HepG2 (cell line): ENCODE data around the gene GADD45G. TPM values are rescaled to one million over a fixed set of nuclear protein-coding genes. Genes with fewer than 3 reads are reported as not detected.

Experiments used
- ATAC-seq: fragments of 200-7000 bp; cut with Tn5 transposase; 3 replicates; pipeline ENCODE4 v1.9.1; 2020; ENCODE audit warnings: mild to moderate bottlenecking, moderate library complexity
- BruUV-seq: library from RNA; stranded (reverse); fragments of 400-500 nt; replicated peaks from 2 replicates; lab custom pipeline; 2021; lab: Mats Ljungman, UMichigan
- CTCF ChIA-PET: fragments of 300-600 bp; formaldehyde crosslinking; extraction: SDS; loops from one replicate; lab custom pipeline; 2021; ENCODE audit warnings: low total read pairs, inconsistent platforms, low intra/inter-chr PET ratio; lab: Yijun Ruan, JAX
- POLR2A ChIA-PET: fragments of 350-600 bp; sonication (Branson Sonifier 250); formaldehyde crosslinking; loops from one replicate; lab custom pipeline; 2020; ENCODE audit warnings: antibody characterized with exemption, inconsistent platforms; lab: Yijun Ruan, JAX
- DNase-seq: peaks from one replicate; pipeline ENCODE4 v3.0.0-alpha.2; 2015; ENCODE audit warnings: low spot score
- FAIRE-seq: peaks from 3 replicates; lab custom pipeline; 2011; peaks lifted over from hg19 to GRCh38; lab: Jason Lieb, UNC
- H2AFZ ChIP-seq: one replicate; pipeline ENCODE4 v1.6.1; 2011; ENCODE audit warnings: low read length, inconsistent platforms
- H3K27ac ChIP-seq: fragments of 300-600 bp; 3 replicates; pipeline ENCODE4 v1.8.0; 2011; ENCODE audit warnings: mixed run types, mild to moderate bottlenecking, mixed read lengths, low read length, inconsistent platforms; ENCODE audit not compliant: insufficient read depth; ENCODE audit errors: extremely low read length
- H3K27me3 ChIP-seq, 2 experiments: fragments of 200-600 bp in 1 of 2; 2 replicates in 1 of 2; 3 replicates in 1 of 2; pipeline versions ENCODE4 v1.6.0 to v1.8.0; 2011; ENCODE audit warnings: low read length in 2 of 2, mild to moderate bottlenecking in 2 of 2, moderate library complexity in 2 of 2, inconsistent platforms in 1 of 2; ENCODE audit not compliant: insufficient read depth in 2 of 2, control insufficient read depth in 1 of 2
- H3K36me3 ChIP-seq, 2 experiments: fragments of 200-600 bp in 1 of 2; replicated peaks in 1 of 2; 2 replicates in 1 of 2; 3 replicates in 1 of 2; pipeline versions ENCODE4 v1.5.1 to v1.8.0; 2011; ENCODE audit warnings: low read length in 2 of 2, inconsistent platforms in 1 of 2; ENCODE audit not compliant: insufficient read depth in 2 of 2, control insufficient read depth in 1 of 2
- H3K4me1 ChIP-seq: 2 replicates; pipeline ENCODE4 v1.5.1; 2012; ENCODE audit warnings: low read length, inconsistent platforms; ENCODE audit not compliant: insufficient read depth
- H3K4me2 ChIP-seq: 2 replicates; pipeline ENCODE4 v1.6.0; 2011; ENCODE audit warnings: low read depth, low read length, inconsistent platforms
- H3K4me3 ChIP-seq, 3 experiments: fragments of 200-600 bp in 1 of 3; sonication (generic), shearing (Covaris generic) in 1 of 3; replicated peaks in 1 of 3; 2 replicates each; pipeline ENCODE4 v1.5.1; 2011 to 2016; ENCODE audit warnings: low read length in 3 of 3, inconsistent platforms in 2 of 3, low read depth in 2 of 3, mild to moderate bottlenecking in 2 of 3, control low read depth in 1 of 3, mixed read lengths in 1 of 3; ENCODE audit not compliant: insufficient read depth in 1 of 3
- H3K79me2 ChIP-seq: one replicate; pipeline ENCODE4 v1.6.1; 2011; ENCODE audit warnings: low read length, inconsistent platforms; ENCODE audit not compliant: insufficient read depth
- H3K9ac ChIP-seq: 2 replicates; pipeline ENCODE4 v1.6.0; 2011; ENCODE audit warnings: mild to moderate bottlenecking, low read depth, low read length, inconsistent platforms; ENCODE audit not compliant: insufficient read depth
- H3K9me3 ChIP-seq: 2 replicates; pipeline ENCODE4 v1.5.1; 2012; ENCODE audit warnings: mild to moderate bottlenecking, low read length
- H4K20me1 ChIP-seq: 2 replicates; pipeline ENCODE4 v1.6.0; 2011; ENCODE audit warnings: inconsistent platforms, mild to moderate bottlenecking, low read length, moderate library complexity; ENCODE audit not compliant: insufficient read depth
- ATAD3A ChIP-seq: sonication (generic); formaldehyde crosslinking; IDR thresholded peaks from 2 replicates; pipeline ENCODE4 v1.4.0; 2020; ENCODE audit warnings: missing genetic modification reagents
- NR2F6 ChIP-seq, 2 experiments: IDR thresholded peaks; 2 replicates each; pipeline ENCODE4 v1.6.1; 2016; ENCODE audit warnings: antibody characterized with exemption in 1 of 2, mild to moderate bottlenecking in 1 of 2
- PPARG ChIP-seq: conservative IDR thresholded peaks from 2 replicates; pipeline ENCODE4 v1.6.1; 2016; ENCODE audit warnings: missing biosample characterization, missing genetic modification reagents
- SETDB1 ChIP-seq: sonication (generic); formaldehyde crosslinking; IDR thresholded peaks from 2 replicates; pipeline ENCODE4 v1.5.1; 2020; ENCODE audit warnings: missing genetic modification reagents, mild to moderate bottlenecking, borderline replicate concordance
- TRIM24 ChIP-seq: sonication (generic); formaldehyde crosslinking; IDR thresholded peaks from 2 replicates; pipeline ENCODE4 v1.8.0; 2022; ENCODE audit warnings: mild to moderate bottlenecking, missing genetic modification reagents
- ZNF121 ChIP-seq: sonication (generic); formaldehyde crosslinking; IDR thresholded peaks from 2 replicates; pipeline ENCODE4 v1.5.0; 2020; ENCODE audit warnings: mild to moderate bottlenecking, missing genetic modification reagents
- ZNF207 ChIP-seq: fragments of 450-650 bp; IDR thresholded peaks from 2 replicates; pipeline ENCODE4 v1.6.1; 2016; ENCODE audit warnings: antibody characterized with exemption, borderline replicate concordance
- ZNF235 ChIP-seq: sonication (generic); formaldehyde crosslinking; IDR thresholded peaks from 2 replicates; pipeline ENCODE4 v1.8.1; 2023; ENCODE audit warnings: mild to moderate bottlenecking, missing genetic modification reagents, borderline replicate concordance
- ZNF674 ChIP-seq: sonication (generic); formaldehyde crosslinking; IDR thresholded peaks from 2 replicates; pipeline ENCODE4 v1.5.0; 2020; ENCODE audit warnings: low read depth, mild to moderate bottlenecking, missing genetic modification reagents
- ZNF878 ChIP-seq: sonication (generic); formaldehyde crosslinking; IDR thresholded peaks from 2 replicates; pipeline ENCODE4 v1.8.1; 2023; ENCODE audit warnings: mild to moderate bottlenecking, missing genetic modification reagents, moderate library complexity
- WGBS: methylation state at CpG from one replicate; pipeline ENCODE4 v1.1.6; 2017; ENCODE audit warnings: low lambda C conversion rate; 5-methylcytosine and 5-hydroxymethylcytosine counted together
- in situ Hi-C: cut with HindIII; loops from 2 replicates; pipeline ENCODE4 v1.10.0; 2017; ENCODE audit warnings: low pct_unique_long_range_greater_than_20kb; ENCODE audit not compliant: extremely low pct_ligation_motif_present
- intact Hi-C: fragments of 100-400 bp; cut with micrococcal nuclease; formaldehyde crosslinking; loops from one replicate; pipeline ENCODE4 v1.10.0; 2022; ENCODE audit not compliant: unreplicated experiment
- polyA plus RNA-seq, 8 experiments: library from polyadenylated mRNA; depleted of rRNA in 3 of 8; stranded (reverse) in 7 of 8; unstranded in 1 of 8; fragments of >200 nt; fragmentation: Illumina TruSeq in 4 of 8; extraction: Trizol in 4 of 8; gene quantifications; 2 replicates each; pipeline versions ENCODE4 v1.2.1 to v1.2.3, GENCODE V29; 2011 to 2016; ENCODE audit warnings: low read depth in 4 of 8, missing spikeins in 1 of 8, mixed read lengths in 1 of 8; ENCODE audit not compliant: insufficient read depth in 1 of 8
- total RNA-seq, 5 experiments: library from RNA; depleted of rRNA; stranded (reverse); fragments of >200 nt; fragmentation: Illumina TruSeq; extraction: Trizol; gene quantifications; 2 replicates each; pipeline ENCODE4 v1.2.3, GENCODE V29; 2016; ENCODE audit warnings: low read depth in 1 of 5
- TF ChIP-seq, protein P1 (sequence below): sonication (generic); formaldehyde crosslinking; IDR thresholded peaks from 2 replicates; pipeline ENCODE4 v1.5.1; 2020; ENCODE audit warnings: mild to moderate bottlenecking, missing genetic modification reagents, moderate library complexity
- TF ChIP-seq, protein P2 (sequence below): IDR thresholded peaks from 2 replicates; pipeline ENCODE4 v1.6.1; 2016; ENCODE audit warnings: missing biosample characterization, missing genetic modification reagents, low read depth

GADD45G gene
- total and polyA plus RNA-seq, 2 of the 13 experiments (the other 11 are each of a cell fraction or from before 2014, with no cell fraction given): not detected

DNA sequence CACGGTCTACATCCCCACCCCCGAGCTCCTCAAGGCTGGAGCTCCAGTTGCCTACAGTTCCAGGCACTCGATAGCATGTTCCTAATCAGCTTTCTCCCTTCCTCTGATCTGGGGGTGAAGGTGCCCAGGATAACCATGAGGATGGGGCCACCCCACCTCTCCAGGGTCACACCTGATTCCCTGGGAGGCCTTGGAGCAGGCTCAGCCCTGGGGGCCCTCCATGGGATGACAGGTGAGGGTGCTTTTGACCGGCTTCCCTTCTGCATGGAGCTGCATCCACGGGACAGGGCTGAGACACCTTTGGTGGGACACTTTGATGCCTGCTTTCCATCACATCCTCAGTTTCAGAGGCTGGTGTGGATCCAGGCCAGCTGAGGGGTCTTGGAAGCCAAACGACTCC, 28.6 kb downstream of the GADD45G start:
- Histone ChIP-seq H4K20me1 (no peaks in the 10 kb centered on the region), H3K36me3 (no peaks in the 10 kb centered on the region), H2AFZ (no peak overlapping the region), H3K9ac (no peak overlapping the region), H3K4me2 (no peak overlapping the region), H3K4me1 (peaks cover 16% of the 10 kb centered on the region), H3K9me3 (no peaks in the 10 kb centered on the region), H3K27me3 (peaks cover 1 to 29% of the 10 kb centered on the region in 2 experiments; a peak in 2 of 5 replicates), H3K79me2 (no peaks in the 10 kb centered on the region), H3K27ac (no peak overlapping the region), H3K4me3 (no peak overlapping the region)
- POLR2A ChIA-PET: no interaction called here
- no peak for FAIRE-seq
- BruUV-seq: no TSS peak
- TF ChIP-seq ZNF674: no peak
- ATAC-seq: no peak
- CTCF ChIA-PET: no interaction called here
- 22% methylated on average over 4 of the region's 6 CpGs for WGBS
- DNase-seq: no peak
- in situ Hi-C loops: no loop called here
- intact Hi-C loops: no loop called here

DNA sequence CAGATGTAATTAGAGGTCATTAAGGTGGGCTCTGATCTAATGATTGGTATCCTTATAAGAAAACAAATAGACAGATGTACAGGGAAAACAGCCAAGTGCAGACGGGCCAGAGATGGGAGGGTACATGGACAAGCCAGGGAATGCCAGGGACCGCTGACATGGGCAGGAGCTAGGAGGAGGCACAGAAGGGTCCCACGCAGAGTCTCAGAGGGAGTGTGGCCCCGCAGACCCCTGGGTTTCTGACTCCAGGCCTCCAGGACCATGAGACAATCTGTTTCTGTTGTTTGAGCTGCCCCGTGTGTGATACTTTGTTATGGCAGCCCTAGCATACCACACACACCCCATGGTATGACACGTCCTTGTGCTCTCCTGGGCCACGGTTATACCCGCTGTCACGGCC, 29.1 kb downstream of the GADD45G start:
- Histone ChIP-seq H3K79me2 (no peaks in the 10 kb centered on the region), H4K20me1 (no peaks in the 10 kb centered on the region), H3K27me3 (peaks cover 1 to 33% of the 10 kb centered on the region in 2 experiments; a peak in 2 of 5 replicates), H3K4me3 (no peak overlapping the region), H3K27ac (no peak overlapping the region), H2AFZ (no peak overlapping the region), H3K4me1 (peaks cover 16% of the 10 kb centered on the region), H3K4me2 (no peak overlapping the region), H3K9me3 (no peaks in the 10 kb centered on the region), H3K36me3 (no peaks in the 10 kb centered on the region)
- POLR2A ChIA-PET: no interaction called here
- 41% methylated on average over 9 of the region's 9 CpGs for WGBS
- no TSS peak for BruUV-seq
- no peak for FAIRE-seq
- CTCF ChIA-PET: no interaction called here
- no peak for ATAC-seq
- intact Hi-C loops: no loop called here
- in situ Hi-C loops: no loop called here
- TF ChIP-seq, protein P1, sequence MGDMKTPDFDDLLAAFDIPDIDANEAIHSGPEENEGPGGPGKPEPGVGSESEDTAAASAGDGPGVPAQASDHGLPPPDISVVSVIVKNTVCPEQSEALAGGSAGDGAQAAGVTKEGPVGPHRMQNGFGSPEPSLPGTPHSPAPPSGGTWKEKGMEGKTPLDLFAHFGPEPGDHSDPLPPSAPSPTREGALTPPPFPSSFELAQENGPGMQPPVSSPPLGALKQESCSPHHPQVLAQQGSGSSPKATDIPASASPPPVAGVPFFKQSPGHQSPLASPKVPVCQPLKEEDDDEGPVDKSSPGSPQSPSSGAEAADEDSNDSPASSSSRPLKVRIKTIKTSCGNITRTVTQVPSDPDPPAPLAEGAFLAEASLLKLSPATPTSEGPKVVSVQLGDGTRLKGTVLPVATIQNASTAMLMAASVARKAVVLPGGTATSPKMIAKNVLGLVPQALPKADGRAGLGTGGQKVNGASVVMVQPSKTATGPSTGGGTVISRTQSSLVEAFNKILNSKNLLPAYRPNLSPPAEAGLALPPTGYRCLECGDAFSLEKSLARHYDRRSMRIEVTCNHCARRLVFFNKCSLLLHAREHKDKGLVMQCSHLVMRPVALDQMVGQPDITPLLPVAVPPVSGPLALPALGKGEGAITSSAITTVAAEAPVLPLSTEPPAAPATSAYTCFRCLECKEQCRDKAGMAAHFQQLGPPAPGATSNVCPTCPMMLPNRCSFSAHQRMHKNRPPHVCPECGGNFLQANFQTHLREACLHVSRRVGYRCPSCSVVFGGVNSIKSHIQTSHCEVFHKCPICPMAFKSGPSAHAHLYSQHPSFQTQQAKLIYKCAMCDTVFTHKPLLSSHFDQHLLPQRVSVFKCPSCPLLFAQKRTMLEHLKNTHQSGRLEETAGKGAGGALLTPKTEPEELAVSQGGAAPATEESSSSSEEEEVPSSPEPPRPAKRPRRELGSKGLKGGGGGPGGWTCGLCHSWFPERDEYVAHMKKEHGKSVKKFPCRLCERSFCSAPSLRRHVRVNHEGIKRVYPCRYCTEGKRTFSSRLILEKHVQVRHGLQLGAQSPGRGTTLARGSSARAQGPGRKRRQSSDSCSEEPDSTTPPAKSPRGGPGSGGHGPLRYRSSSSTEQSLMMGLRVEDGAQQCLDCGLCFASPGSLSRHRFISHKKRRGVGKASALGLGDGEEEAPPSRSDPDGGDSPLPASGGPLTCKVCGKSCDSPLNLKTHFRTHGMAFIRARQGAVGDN (CRISPR knock-in tag): no peak
- TF ChIP-seq TRIM24 (CRISPR knock-in tag) (no peak), PPARG (CRISPR knock-in tag) (no peak), ZNF235 (no peak), ATAD3A (CRISPR knock-in tag) (no peak), ZNF878 (CRISPR knock-in tag) (no peak), NR2F6 (IDR thresholded peaks at IDR 0.05) (no peak), NR2F6 (CRISPR knock-in tag; IDR thresholded peaks at IDR 0.05) (no peak), SETDB1 (CRISPR knock-in tag) (no peak), ZNF121 (no peak), ZNF207 (no peak)
- TF ChIP-seq, protein P2, sequence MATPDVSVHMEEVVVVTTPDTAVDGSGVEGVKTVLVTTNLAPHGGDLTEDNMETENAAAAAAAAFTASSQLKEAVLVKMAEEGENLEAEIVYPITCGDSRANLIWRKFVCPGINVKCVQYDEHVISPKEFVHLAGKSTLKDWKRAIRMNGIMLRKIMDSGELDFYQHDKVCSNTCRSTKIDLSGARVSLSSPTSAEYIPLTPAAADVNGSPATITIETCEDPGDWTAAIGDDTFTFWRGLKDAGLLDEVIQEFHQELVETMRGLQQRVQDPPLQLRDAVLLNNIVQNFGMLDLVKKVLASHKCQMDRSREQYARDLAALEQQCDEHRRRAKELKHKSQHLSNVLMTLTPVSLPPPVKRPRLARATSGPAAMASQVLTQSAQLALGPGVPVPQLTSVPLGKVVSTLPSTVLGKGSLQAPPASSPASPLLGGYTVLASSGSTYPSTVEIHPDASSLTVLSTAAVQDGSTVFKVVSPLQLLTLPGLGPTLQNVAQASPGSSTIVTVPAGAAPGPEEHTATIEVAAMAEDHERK (CRISPR knock-in tag): no peak
- TF ChIP-seq, all 625 proteins: peak for 0
- no peak overlapping the region for H3K9ac ChIP-seq
- no peak for DNase-seq
